HepG2 (cell line): Measurements from ENCODE around the gene MTMR1. TPM values are rescaled to one million over a fixed set of nuclear protein-coding genes. Genes with fewer than 3 reads are reported as not detected.
A peak's percentile ranks its signal among the peaks of the same experiment; 100 is the strongest.

ENCODE experiments used
- DR1 ChIP-seq: sonication (generic); formaldehyde crosslinking; IDR thresholded peaks from 2 replicates; pipeline ENCODE4 v1.8.0; 2021; ENCODE audit warnings: mild to moderate bottlenecking, missing genetic modification reagents, inconsistent platforms
- ELF1 ChIP-seq: sonication (generic); formaldehyde crosslinking; IDR thresholded peaks from 2 replicates; pipeline ENCODE4 v1.4.0; 2020; ENCODE audit warnings: missing genetic modification reagents
- HNRNPK ChIP-seq: fragments of 200-400 bp; formaldehyde crosslinking; IDR thresholded peaks from 2 replicates; pipeline ENCODE4 v1.6.1; 2018; ENCODE audit warnings: low read length, low read depth, moderate library complexity, mild to moderate bottlenecking; ENCODE audit not compliant: poor library complexity, severe bottlenecking
- HOMEZ ChIP-seq: IDR thresholded peaks from 2 replicates; pipeline ENCODE4 v1.6.1; 2016; ENCODE audit warnings: low read depth
- JUNB ChIP-seq: sonication (generic); formaldehyde crosslinking; IDR thresholded peaks from 2 replicates; pipeline ENCODE4 v1.8.0; 2022; ENCODE audit warnings: missing genetic modification reagents, mild to moderate bottlenecking, borderline replicate concordance
- KAT8 ChIP-seq: IDR thresholded peaks from 2 replicates; pipeline ENCODE4 v1.6.1; 2016; ENCODE audit warnings: missing genetic modification reagents, missing compliant biosample characterization
- KLF15 ChIP-seq: sonication (generic); formaldehyde crosslinking; IDR thresholded peaks from 2 replicates; pipeline ENCODE4 v1.8.1; 2023; ENCODE audit warnings: borderline replicate concordance, mild to moderate bottlenecking, inconsistent platforms, missing genetic modification reagents, mixed read lengths
- MED1 ChIP-seq: sonication (generic); formaldehyde crosslinking; IDR thresholded peaks from 2 replicates; pipeline ENCODE4 v1.4.0; 2020; ENCODE audit warnings: missing genetic modification reagents
- NFRKB ChIP-seq: fragments of 450-650 bp; IDR thresholded peaks from 2 replicates; pipeline ENCODE4 v1.6.1; 2017
- PITX1 ChIP-seq: sonication (generic); formaldehyde crosslinking; IDR thresholded peaks from 2 replicates; pipeline ENCODE4 v1.5.1; 2020; ENCODE audit warnings: mild to moderate bottlenecking, missing genetic modification reagents
- PRDM4 ChIP-seq: sonication (generic); formaldehyde crosslinking; IDR thresholded peaks from 2 replicates; pipeline ENCODE4 v1.9.0; 2021; ENCODE audit warnings: missing genetic modification reagents, borderline replicate concordance
- SALL1 ChIP-seq: sonication (generic); formaldehyde crosslinking; IDR thresholded peaks from 2 replicates; pipeline ENCODE4 v1.8.0; 2022; ENCODE audit warnings: mild to moderate bottlenecking, missing genetic modification reagents
- SRF ChIP-seq: IDR thresholded peaks from 2 replicates; pipeline ENCODE4 v1.6.1; 2011; ENCODE audit warnings: mild to moderate bottlenecking, low read depth, low read length, moderate library complexity
- ZBTB37 ChIP-seq: sonication (generic); formaldehyde crosslinking; IDR thresholded peaks from 2 replicates; pipeline ENCODE4 v1.4.0; 2020; ENCODE audit warnings: mild to moderate bottlenecking, missing genetic modification reagents
- ZFP1 ChIP-seq: IDR thresholded peaks from 2 replicates; pipeline ENCODE4 v1.6.1; 2016
- ZNF296 ChIP-seq: sonication (generic); formaldehyde crosslinking; conservative IDR thresholded peaks from 2 replicates; pipeline ENCODE4 v1.5.0; 2020; ENCODE audit warnings: mild to moderate bottlenecking, missing genetic modification reagents
- ZNF496 ChIP-seq: sonication (generic); formaldehyde crosslinking; IDR thresholded peaks from 2 replicates; pipeline ENCODE4 v1.8.1; 2023; ENCODE audit warnings: mild to moderate bottlenecking, moderate library complexity, missing genetic modification reagents; ENCODE audit not compliant: insufficient replicate concordance
- ZNF513 ChIP-seq: sonication (generic); formaldehyde crosslinking; conservative IDR thresholded peaks from 2 replicates; pipeline ENCODE4 v1.5.0; 2020; ENCODE audit warnings: missing genetic modification reagents
- polyA plus RNA-seq, 8 experiments: library from polyadenylated mRNA; depleted of rRNA in 3 of 8; stranded (reverse) in 7 of 8; unstranded in 1 of 8; fragments of >200 nt; fragmentation: Illumina TruSeq in 4 of 8; extraction: Trizol in 4 of 8; gene quantifications; 2 replicates each; pipeline versions ENCODE4 v1.2.1 to v1.2.3, GENCODE V29; 2011 to 2016; ENCODE audit warnings: low read depth in 4 of 8, missing spikeins in 1 of 8, mixed read lengths in 1 of 8; ENCODE audit not compliant: insufficient read depth in 1 of 8
- total RNA-seq, 5 experiments: library from RNA; depleted of rRNA; stranded (reverse); fragments of >200 nt; fragmentation: Illumina TruSeq; extraction: Trizol; gene quantifications; 2 replicates each; pipeline ENCODE4 v1.2.3, GENCODE V29; 2016; ENCODE audit warnings: low read depth in 1 of 5
- TF ChIP-seq, protein P1 (sequence below): sonication (generic); formaldehyde crosslinking; IDR thresholded peaks from 2 replicates; pipeline ENCODE4 v1.8.1; 2023; ENCODE audit warnings: mild to moderate bottlenecking, missing genetic modification reagents
- TF ChIP-seq, protein P2 (sequence below): sonication (generic); formaldehyde crosslinking; IDR thresholded peaks from 2 replicates; pipeline ENCODE4 v1.5.0; 2020; ENCODE audit warnings: missing genetic modification reagents

The MTMR1 gene
- total and polyA plus RNA-seq, 2 of the 13 experiments (the other 11 are each of a cell fraction or from before 2014, with no cell fraction given), result 8.9 to 11.1 TPM

DNA sequence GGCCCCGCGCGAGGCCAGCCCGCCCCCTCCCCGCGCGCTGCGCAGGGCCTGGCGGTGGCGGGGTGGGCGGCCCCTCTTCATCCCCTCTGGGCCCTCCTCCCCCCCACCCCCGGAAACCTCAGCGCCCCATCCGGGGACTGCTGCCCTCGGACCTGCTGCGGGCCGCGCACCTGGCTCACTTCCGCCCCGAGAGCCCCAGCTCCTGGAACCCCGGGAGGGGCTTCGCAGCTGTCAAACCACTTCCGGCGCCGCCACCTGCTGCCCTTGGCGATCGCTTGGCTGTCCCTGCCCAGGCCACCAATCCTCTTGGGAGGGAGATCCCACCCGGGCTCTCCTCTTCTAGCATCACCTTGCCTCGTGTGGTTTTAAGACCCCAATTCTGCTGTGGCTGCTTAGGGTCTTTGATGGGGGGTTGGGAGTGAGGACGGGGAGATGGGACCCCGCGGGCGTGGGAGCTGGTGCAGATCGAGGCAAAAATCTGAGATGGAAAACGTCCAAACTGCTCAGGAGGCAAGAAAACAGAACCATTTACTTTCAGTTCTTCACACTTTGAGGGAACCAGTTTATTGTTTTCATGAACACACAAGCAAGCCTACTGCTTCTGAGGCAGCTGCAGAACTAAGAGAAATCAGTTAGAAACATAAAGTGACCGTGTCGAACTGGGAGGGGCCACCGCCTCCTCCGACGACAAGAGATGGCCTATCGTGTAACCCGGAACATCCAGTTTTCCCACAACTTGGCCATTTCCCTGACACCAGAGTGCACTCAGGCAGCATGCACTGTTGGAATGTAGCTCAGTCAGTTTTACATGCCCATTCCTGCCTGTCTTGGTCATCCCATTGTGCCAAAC, 754 bp downstream of the MTMR1 start (continued):
- TF ChIP-seq KLF15 (CRISPR knock-in tag) (no peak), ELF1 (CRISPR knock-in tag) (peak; percentile 69), ZNF513 (CRISPR knock-in tag) (no peak), SALL1 (no peak; the same call in 1 of the 2 replicates), HOMEZ (no peak), ZNF296 (CRISPR knock-in tag) (no peak), DR1 (no peak), JUNB (no peak), KAT8 (CRISPR knock-in tag) (0 out of 2 replicates have a peak, but pooled peaks have one; percentile 35), ZFP1 (CRISPR knock-in tag) (no peak), PITX1 (CRISPR knock-in tag) (no peak), PRDM4 (no peak), MED1 (CRISPR knock-in tag) (no peak), SRF (no peak), NFRKB (no peak), ZNF496 (CRISPR knock-in tag) (no peak), ZBTB37 (CRISPR knock-in tag) (no peak), HNRNPK (peak; percentile 33)
- TF ChIP-seq, protein P1, sequence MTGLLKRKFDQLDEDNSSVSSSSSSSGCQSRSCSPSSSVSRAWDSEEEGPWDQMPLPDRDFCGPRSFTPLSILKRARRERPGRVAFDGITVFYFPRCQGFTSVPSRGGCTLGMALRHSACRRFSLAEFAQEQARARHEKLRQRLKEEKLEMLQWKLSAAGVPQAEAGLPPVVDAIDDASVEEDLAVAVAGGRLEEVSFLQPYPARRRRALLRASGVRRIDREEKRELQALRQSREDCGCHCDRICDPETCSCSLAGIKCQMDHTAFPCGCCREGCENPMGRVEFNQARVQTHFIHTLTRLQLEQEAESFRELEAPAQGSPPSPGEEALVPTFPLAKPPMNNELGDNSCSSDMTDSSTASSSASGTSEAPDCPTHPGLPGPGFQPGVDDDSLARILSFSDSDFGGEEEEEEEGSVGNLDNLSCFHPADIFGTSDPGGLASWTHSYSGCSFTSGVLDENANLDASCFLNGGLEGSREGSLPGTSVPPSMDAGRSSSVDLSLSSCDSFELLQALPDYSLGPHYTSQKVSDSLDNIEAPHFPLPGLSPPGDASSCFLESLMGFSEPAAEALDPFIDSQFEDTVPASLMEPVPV (CRISPR knock-in tag), result no peak
- TF ChIP-seq, protein P2, sequence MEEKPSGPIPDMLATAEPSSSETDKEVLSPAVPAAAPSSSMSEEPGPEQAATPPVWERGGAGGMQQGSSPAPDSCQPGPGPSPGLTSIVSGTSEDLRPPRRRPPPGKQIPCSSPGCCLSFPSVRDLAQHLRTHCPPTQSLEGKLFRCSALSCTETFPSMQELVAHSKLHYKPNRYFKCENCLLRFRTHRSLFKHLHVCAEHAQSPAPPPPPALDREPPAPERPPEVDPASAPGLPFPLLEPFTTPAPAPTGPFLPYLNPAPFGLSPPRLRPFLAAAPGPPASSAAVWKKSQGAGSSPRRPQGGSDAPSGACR (CRISPR knock-in tag), result no peak
